Left renal cortex interstitium (tissue), 4 donors: ENCODE results near the gene BCL6B. TPM values are rescaled to one million over a fixed set of nuclear protein-coding genes. Genes with fewer than 3 reads are reported as not detected.
"Not testable (repeated sequence)": the region's sequence is repeated elsewhere in the genome, so short reads cannot be mapped to it uniquely, and the experiment has no call there.

ENCODE experiments used
- DNase-seq, 4 donors: peaks; one replicate each; pipeline ENCODE4 v3.0.0-alpha.2; 2013; ENCODE audit warnings: low read depth in 4 of 4, low spot score in 2 of 4, missing footprints in 1 of 4
- polyA plus RNA-seq, 4 donors: library from polyadenylated mRNA; unstranded; fragments of 120-200 nt; gene quantifications; one replicate each; pipeline ENCODE4 v1.2.1, GENCODE V29; 2013; ENCODE audit not compliant: insufficient read length in 4 of 4

Gene BCL6B
- polyA plus RNA-seq, 4 donors, result 21.3 to 27.0 (median 24.7) TPM

- DNase-seq, result not testable (repeated sequence)
These were observed 27.7 kb downstream of the BCL6B start for GRCh38 chr17:7050583-7050982.

GRCh38 chr17:7056386-7056785 lies 33.5 kb downstream of the BCL6B start:
- no peak for DNase-seq

GRCh38 chr17:7058831-7059447 lies 36.1 kb downstream of the BCL6B start:
- no peak for DNase-seq

- no peak for DNase-seq
These were observed 37.5 kb downstream of the BCL6B start for GRCh38 chr17:7060165-7060891.

- no peak for DNase-seq
These were observed 40.8 kb downstream of the BCL6B start for GRCh38 chr17:7063518-7064094.

- DNase-seq, result no peak
These were observed 41.4 kb downstream of the BCL6B start for GRCh38 chr17:7064261-7064660.

- DNase-seq, result no peak
These were observed 44.3 kb downstream of the BCL6B start for GRCh38 chr17:7067198-7067597.

- DNase-seq, result no peak
These were observed 45.4 kb downstream of the BCL6B start for GRCh38 chr17:7068268-7068667.

GRCh38 chr17:7070712-7071111 lies 47.9 kb downstream of the BCL6B start:
- no peak for DNase-seq

- no peak for DNase-seq
These were observed 49.6 kb downstream of the BCL6B start for GRCh38 chr17:7072406-7072805.

- no peak for DNase-seq
These were observed 52.1 kb downstream of the BCL6B start for GRCh38 chr17:7074931-7075330.

GRCh38 chr17:7077911-7078546 lies 55.2 kb downstream of the BCL6B start:
- DNase-seq, result no peak

GRCh38 chr17:7078711-7079110 lies 55.9 kb downstream of the BCL6B start:
- DNase-seq, result no peak

Other genes with a start within 250 kb of the BCL6B start
- gene FBXO39, start 246.8 kb upstream of the BCL6B start, polyA plus RNA-seq, result under 1 TPM; 0.09 to 0.19 (median 0.15) TPM
- gene TEKT1, start 191.3 kb upstream of the BCL6B start, polyA plus RNA-seq, result under 1 TPM; 0.47 to 0.94 (median 0.65) TPM
- gene ALOX12, start 27.0 kb upstream of the BCL6B start, polyA plus RNA-seq, result 1 to 10 TPM; 1.5 to 3.8 (median 2.7) TPM
- gene RNASEK, start 10.4 kb upstream of the BCL6B start, polyA plus RNA-seq, result 100 to 1,000 TPM; 160 to 224 (median 185) TPM
- 1 to 10 TPM; 2.9 to 4.8 (median 3.5) TPM for gene SLC16A13, start 13.0 kb downstream of the BCL6B start, polyA plus RNA-seq
- under 1 TPM; 0.31 to 0.71 (median 0.49) TPM for gene SLC16A11, start 21.0 kb downstream of the BCL6B start, polyA plus RNA-seq
- 1 to 10 TPM; 1.1 to 2.3 (median 1.3) TPM for gene CLEC10A, start 57.2 kb downstream of the BCL6B start, polyA plus RNA-seq
- gene ASGR2, start 91.8 kb downstream of the BCL6B start, polyA plus RNA-seq, result 1 to 10 TPM; 1.1 to 3.2 (median 1.7) TPM
- gene ASGR1, start 156.3 kb downstream of the BCL6B start, polyA plus RNA-seq, result 10 to 100 TPM in 1 of 4 donors, 1 to 10 TPM in 3; 6.3 to 10.1 (median 8.3) TPM
- gene DLG4, start 196.8 kb downstream of the BCL6B start, polyA plus RNA-seq, result 10 to 100 TPM; 21.1 to 53.3 (median 39.1) TPM
- 100 to 1,000 TPM; 409 to 581 (median 511) TPM for gene ACADVL, start 196.9 kb downstream of the BCL6B start, polyA plus RNA-seq
- 10 to 100 TPM; 47.7 to 78.0 (median 62.9) TPM for gene DVL2, start 211.5 kb downstream of the BCL6B start, polyA plus RNA-seq
- 10 to 100 TPM; 51.8 to 74.3 (median 60.9) TPM for gene PHF23, start 216.4 kb downstream of the BCL6B start, polyA plus RNA-seq
- gene GABARAP, start 219.4 kb downstream of the BCL6B start, polyA plus RNA-seq, result 100 to 1,000 TPM; 396 to 619 (median 451) TPM
- gene CTDNEP1, start 228.7 kb downstream of the BCL6B start, polyA plus RNA-seq, result 100 to 1,000 TPM; 136 to 149 (median 141) TPM
- 10 to 100 TPM; 43.7 to 61.9 (median 50.9) TPM for gene ELP5, start 229.2 kb downstream of the BCL6B start, polyA plus RNA-seq
- 10 to 100 TPM; 47.1 to 59.9 (median 55.1) TPM for gene CLDN7, start 239.4 kb downstream of the BCL6B start, polyA plus RNA-seq